ENCODE data around the gene ISM2. TPM values are rescaled to one million over a fixed set of nuclear protein-coding genes. Genes with fewer than 3 reads are reported as not detected.
A peak's percentile ranks its signal among the peaks of the same experiment; 100 is the strongest.
"Not testable (repeated sequence)": the region's sequence is repeated elsewhere in the genome, so short reads cannot be mapped to it uniquely, and the experiment has no call there.

Gene ISM2
- polyA plus RNA-seq (2013, experiment 1 of 2), result 0.26 TPM
- polyA plus RNA-seq (2013, experiment 2 of 2), result 0.12 TPM

DNA sequence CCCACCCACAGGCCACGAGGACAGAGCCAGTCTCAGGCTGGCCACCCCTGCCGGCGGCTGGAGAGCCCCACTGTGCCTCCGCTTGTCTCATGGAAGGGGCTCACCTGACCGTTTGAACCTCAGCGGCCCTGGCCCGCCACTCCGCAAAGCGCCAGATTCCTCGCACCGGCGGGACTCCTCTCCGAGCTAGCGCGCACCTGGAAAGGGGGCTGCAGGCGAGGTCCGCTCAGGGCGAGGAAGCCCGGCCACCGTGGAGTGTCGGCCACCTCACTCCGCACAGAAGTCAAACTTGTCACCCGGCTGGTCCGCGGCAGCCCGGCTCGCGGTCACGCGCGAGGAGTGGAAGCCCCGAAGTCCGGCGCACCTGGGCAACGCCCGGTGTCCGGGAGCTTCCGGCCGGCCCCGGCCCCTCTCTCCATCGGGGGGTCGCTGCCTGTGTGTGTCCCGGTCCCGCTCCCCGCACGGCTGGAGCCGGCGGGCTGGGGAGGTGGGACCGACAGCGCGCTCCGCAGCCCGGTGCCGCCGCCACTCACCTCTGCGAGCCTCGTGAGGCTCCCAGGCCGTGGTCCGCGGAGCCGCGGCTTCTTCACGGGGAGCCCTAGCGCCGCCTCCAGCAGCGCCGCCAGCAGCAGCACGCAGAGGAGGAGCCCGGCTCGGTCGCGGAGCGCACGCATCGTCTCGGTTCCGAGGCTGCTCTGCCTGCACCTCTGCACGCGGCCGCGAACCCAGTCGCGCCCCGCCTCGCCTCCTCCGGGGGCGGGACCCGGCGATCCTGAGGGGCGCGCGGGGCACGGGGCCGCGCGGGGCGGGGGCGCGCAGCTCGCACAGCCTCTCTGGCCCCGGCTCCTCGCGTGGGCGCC lies at the start of gene ISM2:
ISM2 (minus strand) TSS at position 697 of the 860 bp plus-strand sequence; CDS start at position 674, 23 bp downstream.
- Histone ChIP-seq H3K9me3 (replicated peaks in 1 of 2; ENCODE audit: control insufficient read depth in 2 of 2, insufficient read depth in 1 of 2, low read depth in 1 of 2, low read length in 2 of 2) (no peaks in the 10 kb centered on the region), H4K91ac (ENCODE audit: low read depth, low read length, poor library complexity) (no peak within 1 kb of the TSS), H3K4me1 (ENCODE audit: control insufficient read depth in 2 of 2, insufficient read depth in 1 of 2, low read depth in 1 of 2, low read length in 2 of 2) (peaks cover 2% of the 10 kb centered on the region in 2 donors), H3K18ac (ENCODE audit: low read length) (peak within 1 kb of the TSS; percentile 94), H3K9ac (ENCODE audit: low read depth, low read length, poor library complexity) (peak within 1 kb of the TSS; percentile 84), H2AFZ (ENCODE audit: low read length) (peak within 1 kb of the TSS; percentile 92), H2BK12ac (ENCODE audit: low read length) (peak within 1 kb of the TSS; percentile 75), H3K14ac (ENCODE audit: low read length) (no peak within 1 kb of the TSS), H3K27me3 (ENCODE audit: control insufficient read depth in 3 of 3, insufficient read depth in 3 of 3, low read depth in 1 of 3, low read length in 3 of 3) (peaks cover 21 to 45% (median 34%) of the 10 kb centered on the region in 3 experiments), H3K79me1 (ENCODE audit: low read depth, low read length) (no peaks in the 10 kb centered on the region), H4K8ac (ENCODE audit: low read depth, low read length) (no peak within 1 kb of the TSS), H2BK5ac (ENCODE audit: low read length) (no peak within 1 kb of the TSS), H3K27ac (replicated peaks; ENCODE audit: low read length) (no peak within 1 kb of the TSS), H2AK5ac (ENCODE audit: low read depth, low read length) (no peak within 1 kb of the TSS), H2BK15ac (ENCODE audit: low read length) (peak within 1 kb of the TSS; percentile 100), H3K36me3 (replicated peaks in 1 of 2; ENCODE audit: control insufficient read depth in 2 of 2, insufficient read depth in 2 of 2, low read length in 2 of 2) (no peaks in the 10 kb centered on the region), H3K23ac (ENCODE audit: low read depth, low read length, poor library complexity) (peak within 1 kb of the TSS; percentile 75), H3K4ac (ENCODE audit: low read length) (no peak within 1 kb of the TSS), H3K4me3 (ENCODE audit: low read length in 2 of 2) (peak within 1 kb of the TSS; percentile 51 to 84), H2BK120ac (ENCODE audit: low read depth, low read length) (peak within 1 kb of the TSS; percentile 61), H3K4me2 (ENCODE audit: insufficient read depth, low read length, poor library complexity, severe bottlenecking) (peak within 1 kb of the TSS; percentile 99)
- peak; percentile 44 for DNase-seq (ENCODE audit: low spot score)
- no CpG with 5 or more reads among the region's 104 CpGs for WGBS, 2 donors (ENCODE audit: extremely low coverage in 2 of 2, insufficient read length in 2 of 2, insufficient replicate concordance in 1 of 2)

DNA sequence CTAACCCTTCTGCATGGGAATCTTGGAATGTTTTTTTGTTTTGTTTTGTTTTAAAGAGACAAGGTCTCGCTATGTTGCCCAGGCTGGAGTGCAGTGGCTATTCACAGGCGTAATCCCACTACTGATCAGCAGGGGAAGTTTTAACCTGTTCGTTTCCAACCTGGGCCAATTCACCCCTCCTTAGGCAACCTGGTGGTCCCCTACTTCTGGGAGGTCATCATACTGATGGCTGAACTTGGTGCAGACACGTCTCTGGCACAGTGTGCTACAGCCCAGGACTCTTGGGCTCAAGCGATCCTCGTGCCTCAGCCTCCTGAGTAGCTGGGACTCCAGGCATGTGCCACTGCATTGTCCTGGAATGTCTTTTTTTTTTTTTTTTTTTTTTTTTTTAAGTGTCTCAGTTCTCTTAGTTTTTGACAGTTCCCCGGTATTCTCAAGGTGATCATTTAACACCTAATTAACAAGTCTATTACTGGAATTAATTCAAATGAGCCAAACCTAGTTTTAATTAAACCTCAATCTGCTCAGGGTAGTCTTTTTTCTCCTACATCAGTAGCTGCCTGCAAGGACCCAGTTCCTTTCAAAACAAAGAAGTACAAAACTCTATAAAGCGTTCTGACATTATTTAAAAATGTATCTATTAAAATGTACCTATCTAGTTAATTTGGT lies 49.0 kb upstream of the ISM2 start:
- WGBS, 2 donors (ENCODE audit: extremely low coverage in 2 of 2, insufficient read length in 2 of 2, insufficient replicate concordance in 1 of 2), result no CpG with 5 or more reads among the region's 8 CpGs
- Histone ChIP-seq H2BK5ac (ENCODE audit: low read length) (no peak overlapping the region), H3K9me3 (replicated peaks in 1 of 2; ENCODE audit: control insufficient read depth in 2 of 2, insufficient read depth in 1 of 2, low read depth in 1 of 2, low read length in 2 of 2) (no peaks in the 10 kb centered on the region), H3K18ac (ENCODE audit: low read length) (no peak overlapping the region), H3K23ac (ENCODE audit: low read depth, low read length, poor library complexity) (no peak overlapping the region), H3K27ac (replicated peaks; ENCODE audit: low read length) (no peak overlapping the region), H3K4me3 (ENCODE audit: low read length in 2 of 2) (peak overlapping the region in 1 of 2 donors; percentile 35), H4K91ac (ENCODE audit: low read depth, low read length, poor library complexity) (no peak overlapping the region), H3K36me3 (replicated peaks in 1 of 2; ENCODE audit: control insufficient read depth in 2 of 2, insufficient read depth in 2 of 2, low read length in 2 of 2) (peaks cover 0 to 36% of the 10 kb centered on the region in 2 donors), H3K27me3 (ENCODE audit: control insufficient read depth in 3 of 3, insufficient read depth in 3 of 3, low read depth in 1 of 3, low read length in 3 of 3) (no peaks in the 10 kb centered on the region), H2AFZ (ENCODE audit: low read length) (no peak overlapping the region), H3K9ac (ENCODE audit: low read depth, low read length, poor library complexity) (no peak overlapping the region), H2BK12ac (ENCODE audit: low read length) (no peak overlapping the region), H2AK5ac (ENCODE audit: low read depth, low read length) (no peak overlapping the region), H3K4ac (ENCODE audit: low read length) (no peak overlapping the region), H3K4me2 (ENCODE audit: insufficient read depth, low read length, poor library complexity, severe bottlenecking) (no peak overlapping the region), H3K79me1 (ENCODE audit: low read depth, low read length) (no peaks in the 10 kb centered on the region), H2BK120ac (ENCODE audit: low read depth, low read length) (no peak overlapping the region), H3K4me1 (ENCODE audit: control insufficient read depth in 2 of 2, insufficient read depth in 1 of 2, low read depth in 1 of 2, low read length in 2 of 2) (peaks cover 6 to 12% of the 10 kb centered on the region in 2 donors), H4K8ac (ENCODE audit: low read depth, low read length) (no peak overlapping the region), H2BK15ac (ENCODE audit: low read length) (no peak overlapping the region), H3K14ac (ENCODE audit: low read length) (no peak overlapping the region)
- DNase-seq (ENCODE audit: low spot score), result no peak

GRCh38 chr14:77545171-77545570 lies 46.6 kb upstream of the ISM2 start:
- not testable (repeated sequence) for H3K27ac ChIP-seq (replicated peaks; ENCODE audit: low read length); H3K14ac ChIP-seq (ENCODE audit: low read length); H2BK120ac ChIP-seq (ENCODE audit: low read depth, low read length); H3K4me2 ChIP-seq (ENCODE audit: insufficient read depth, low read length, poor library complexity, severe bottlenecking); H3K27me3 ChIP-seq (ENCODE audit: control insufficient read depth in 3 of 3, insufficient read depth in 3 of 3, low read depth in 1 of 3, low read length in 3 of 3); H2AFZ ChIP-seq (ENCODE audit: low read length); H3K18ac ChIP-seq (ENCODE audit: low read length); H3K4ac ChIP-seq (ENCODE audit: low read length); H2BK5ac ChIP-seq (ENCODE audit: low read length); H3K23ac ChIP-seq (ENCODE audit: low read depth, low read length, poor library complexity); H3K9ac ChIP-seq (ENCODE audit: low read depth, low read length, poor library complexity); H3K79me1 ChIP-seq (ENCODE audit: low read depth, low read length); H3K9me3 ChIP-seq (replicated peaks in 1 of 2; ENCODE audit: control insufficient read depth in 2 of 2, insufficient read depth in 1 of 2, low read depth in 1 of 2, low read length in 2 of 2); DNase-seq (ENCODE audit: low spot score); H2BK12ac ChIP-seq (ENCODE audit: low read length); H3K4me3 ChIP-seq (ENCODE audit: low read length in 2 of 2); H4K8ac ChIP-seq (ENCODE audit: low read depth, low read length); H4K91ac ChIP-seq (ENCODE audit: low read depth, low read length, poor library complexity); H2AK5ac ChIP-seq (ENCODE audit: low read depth, low read length); H2BK15ac ChIP-seq (ENCODE audit: low read length)
- H3K4me1 ChIP-seq (ENCODE audit: control insufficient read depth in 2 of 2, insufficient read depth in 1 of 2, low read depth in 1 of 2, low read length in 2 of 2), result peaks cover 6 to 13% of the 10 kb centered on the region in 2 donors
- no CpG with 5 or more reads among the region's 11 CpGs for WGBS, 2 donors (ENCODE audit: extremely low coverage in 2 of 2, insufficient read length in 2 of 2, insufficient replicate concordance in 1 of 2)
- peaks cover 0 to 23% of the 10 kb centered on the region in 2 donors for H3K36me3 ChIP-seq (replicated peaks in 1 of 2; ENCODE audit: control insufficient read depth in 2 of 2, insufficient read depth in 2 of 2, low read length in 2 of 2)

- H3K18ac ChIP-seq (ENCODE audit: low read length), result no peak overlapping the region
- no peak overlapping the region for H2BK5ac ChIP-seq (ENCODE audit: low read length)
- H2AFZ ChIP-seq (ENCODE audit: low read length), result no peak overlapping the region
- peaks cover 6 to 12% of the 10 kb centered on the region in 2 donors for H3K4me1 ChIP-seq (ENCODE audit: control insufficient read depth in 2 of 2, insufficient read depth in 1 of 2, low read depth in 1 of 2, low read length in 2 of 2)
- H3K27ac ChIP-seq (replicated peaks; ENCODE audit: low read length), result no peak overlapping the region
- no peak overlapping the region for H3K14ac ChIP-seq (ENCODE audit: low read length)
- no peaks in the 10 kb centered on the region for H3K27me3 ChIP-seq (ENCODE audit: control insufficient read depth in 3 of 3, insufficient read depth in 3 of 3, low read depth in 1 of 3, low read length in 3 of 3)
- no peak overlapping the region for H3K4me2 ChIP-seq (ENCODE audit: insufficient read depth, low read length, poor library complexity, severe bottlenecking)
- H3K9ac ChIP-seq (ENCODE audit: low read depth, low read length, poor library complexity), result no peak overlapping the region
- H3K79me1 ChIP-seq (ENCODE audit: low read depth, low read length), result no peaks in the 10 kb centered on the region
- H3K4me3 ChIP-seq (ENCODE audit: low read length in 2 of 2), result no peak overlapping the region
- H3K4ac ChIP-seq (ENCODE audit: low read length), result no peak overlapping the region
- no peak overlapping the region for H2BK120ac ChIP-seq (ENCODE audit: low read depth, low read length)
- peaks cover 0 to 17% of the 10 kb centered on the region in 2 donors for H3K36me3 ChIP-seq (replicated peaks in 1 of 2; ENCODE audit: control insufficient read depth in 2 of 2, insufficient read depth in 2 of 2, low read length in 2 of 2)
- no peak overlapping the region for H4K91ac ChIP-seq (ENCODE audit: low read depth, low read length, poor library complexity)
- H3K23ac ChIP-seq (ENCODE audit: low read depth, low read length, poor library complexity), result no peak overlapping the region
- H2AK5ac ChIP-seq (ENCODE audit: low read depth, low read length), result no peak overlapping the region
- no peaks in the 10 kb centered on the region for H3K9me3 ChIP-seq (replicated peaks in 1 of 2; ENCODE audit: control insufficient read depth in 2 of 2, insufficient read depth in 1 of 2, low read depth in 1 of 2, low read length in 2 of 2)
- WGBS, 2 donors (ENCODE audit: extremely low coverage in 2 of 2, insufficient read length in 2 of 2, insufficient replicate concordance in 1 of 2), result no CpG with 5 or more reads among the region's 2 CpGs
- DNase-seq (ENCODE audit: low spot score), result no peak
- no peak overlapping the region for H2BK15ac ChIP-seq (ENCODE audit: low read length)
- H4K8ac ChIP-seq (ENCODE audit: low read depth, low read length), result no peak overlapping the region
- H2BK12ac ChIP-seq (ENCODE audit: low read length), result no peak overlapping the region
Measured at GRCh38 chr14:77544571-77544970, 46.0 kb upstream of the ISM2 start.
